NCI-H1417 (cell line): ENCODE results near the gene HECTD2.
"Not testable (repeated sequence)": the region's sequence is repeated elsewhere in the genome, so short reads cannot be mapped to it uniquely, and the experiment has no call there.

Experiments used
- DNase-seq, 3 experiments: peaks; one replicate each; lab custom pipeline; 2025; lab: John Stamatoyannopoulos, UW

Gene HECTD2

GRCh38 chr10:91472911-91473310 lies 62.8 kb downstream of the HECTD2 start:
- DNase-seq: no peak

- DNase-seq: no peak
Measured at GRCh38 chr10:91474009-91474408, 63.9 kb downstream of the HECTD2 start.

- DNase-seq: no peak
Measured at GRCh38 chr10:91477236-91477635, 67.1 kb downstream of the HECTD2 start.

- DNase-seq: no peak
Measured at GRCh38 chr10:91479583-91479982, 69.4 kb downstream of the HECTD2 start.

GRCh38 chr10:91487911-91488582 lies 77.9 kb downstream of the HECTD2 start:
- DNase-seq: no peak

- peak in 1 of 3 experiments; percentile 7 for DNase-seq
Measured at GRCh38 chr10:91493313-91493712, 83.2 kb downstream of the HECTD2 start.

GRCh38 chr10:91495402-91495801 lies 85.3 kb downstream of the HECTD2 start:
- DNase-seq: no peak

GRCh38 chr10:91496016-91496415 lies 85.9 kb downstream of the HECTD2 start:
- no peak for DNase-seq

GRCh38 chr10:91511549-91512330 lies 101.6 kb downstream of the HECTD2 start:
- no peak for DNase-seq

- no peak for DNase-seq
Measured at GRCh38 chr10:91512458-91512857, 102.3 kb downstream of the HECTD2 start.

GRCh38 chr10:91513598-91514424 lies 103.7 kb downstream of the HECTD2 start:
- DNase-seq: no peak

GRCh38 chr10:91514787-91515186 lies 104.6 kb downstream of the HECTD2 start:
- DNase-seq: no peak

- DNase-seq: no peak
Measured at GRCh38 chr10:91517394-91517793, 107.2 kb downstream of the HECTD2 start.

- DNase-seq: no peak
Measured at GRCh38 chr10:91519899-91520514, 109.9 kb downstream of the HECTD2 start.

GRCh38 chr10:91520661-91521060 lies 110.5 kb downstream of the HECTD2 start:
- DNase-seq: no peak

- DNase-seq: no peak
Measured at GRCh38 chr10:91521439-91521838, 111.3 kb downstream of the HECTD2 start.

- no peak for DNase-seq
Measured at GRCh38 chr10:91525896-91526712, 116.0 kb downstream of the HECTD2 start.

GRCh38 chr10:91528080-91528479 lies 117.9 kb downstream of the HECTD2 start:
- no peak for DNase-seq

- DNase-seq: no peak
Measured at GRCh38 chr10:91528768-91529167, 118.6 kb downstream of the HECTD2 start.

- DNase-seq: not testable (repeated sequence)
Measured at GRCh38 chr10:91534789-91535188, 124.6 kb downstream of the HECTD2 start.

GRCh38 chr10:91536111-91536510 lies 126.0 kb downstream of the HECTD2 start:
- no peak for DNase-seq
